Cardiac fibroblast (primary cell): ENCODE results near the gene OAT.

Experiments
- DNase-seq, 2 donors: peaks; one replicate each; pipeline versions ENCODE4 v3.0.0 to v3.0.0-alpha.2; 2010; ENCODE audit warnings: low read depth in 2 of 2
- H3K4me3 ChIP-seq, 2 donors: replicated peaks in 1 of 2; 1 replicate in 1 of 2; 2 replicates in 1 of 2; pipeline ENCODE4 v1.5.1; 2011; ENCODE audit warnings: low read depth in 2 of 2, low read length in 2 of 2, mild to moderate bottlenecking in 2 of 2, moderate library complexity in 1 of 2
- CTCF ChIP-seq: IDR thresholded peaks from one replicate; pipeline ENCODE4 v1.5.1; 2011; ENCODE audit warnings: low read depth, mild to moderate bottlenecking, low read length, inconsistent platforms

Gene OAT

GRCh38 chr10:124453960-124454610, 35.4 kb upstream of the OAT start:
- TF ChIP-seq CTCF: no peak
- no peak overlapping the region for H3K4me3 ChIP-seq
- no peak for DNase-seq

DNA sequence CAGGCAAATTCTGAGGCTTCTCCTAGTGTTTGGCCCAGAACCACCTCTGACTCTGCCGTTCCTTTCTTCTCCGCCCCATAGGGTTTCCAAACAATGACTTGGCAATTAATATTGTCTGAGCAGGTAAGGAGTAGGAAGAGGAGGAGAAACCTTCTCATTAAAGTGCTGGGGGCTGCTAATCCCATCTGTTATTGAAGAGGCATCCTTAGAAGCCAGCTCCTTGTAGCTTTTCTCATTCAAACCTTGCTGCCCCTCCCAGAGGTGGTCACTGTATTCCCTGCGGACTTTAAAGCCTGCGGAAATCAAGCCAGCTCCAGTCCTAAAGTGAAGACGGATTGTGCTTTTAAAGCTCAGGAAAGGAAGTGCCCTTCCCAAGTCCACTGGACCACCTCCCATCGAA, 32.6 kb upstream of the OAT start:
- no peak for DNase-seq
- TF ChIP-seq CTCF: no peak
- H3K4me3 ChIP-seq: no peak overlapping the region

- no peak overlapping the region for H3K4me3 ChIP-seq
- TF ChIP-seq CTCF: no peak
- no peak for DNase-seq
These were observed 32.0 kb upstream of the OAT start for GRCh38 chr10:124450783-124451057.

DNA sequence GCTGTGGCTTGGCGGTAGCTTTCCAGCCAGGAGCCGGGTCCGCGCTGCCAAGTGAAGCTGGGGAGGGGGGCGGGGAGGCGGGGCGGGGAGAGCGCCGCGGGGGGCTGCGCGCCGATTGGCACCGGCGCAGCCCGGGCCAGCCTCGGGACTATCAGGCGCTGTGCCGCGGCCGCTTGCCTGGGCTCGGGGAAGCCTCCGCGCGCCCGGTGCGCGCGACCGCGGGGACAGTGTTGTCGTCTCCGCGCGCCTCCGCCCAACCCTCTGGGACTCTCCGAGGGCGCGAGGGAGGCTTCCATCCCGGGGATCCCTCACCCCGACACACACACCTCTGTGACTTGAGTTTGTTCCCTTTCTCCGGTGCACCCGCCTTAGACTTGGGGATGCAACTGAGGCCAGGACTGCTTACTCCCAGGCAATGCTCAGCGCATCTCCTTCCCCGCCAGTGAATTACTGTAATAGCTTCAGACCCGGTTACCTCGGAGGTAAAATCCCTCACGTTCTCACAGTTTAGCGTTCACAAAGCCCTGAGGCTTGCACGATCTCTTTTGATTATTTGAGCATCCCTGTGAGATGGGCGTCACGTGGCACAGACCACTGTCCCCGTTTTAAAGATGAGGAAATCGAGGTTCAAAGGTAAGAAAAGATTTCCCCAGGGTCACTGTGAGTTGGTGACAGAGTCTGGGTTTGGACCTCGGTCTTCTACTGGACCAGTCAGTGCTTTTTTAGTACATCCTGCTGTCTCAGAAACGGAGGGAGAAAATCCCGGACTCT, 31.5 kb upstream of the OAT start, which contains the start of gene NKX1-2:
NKX1-2 (minus strand) TSS at position 24 of the 771 bp plus-strand sequence. CDS start 92 bp downstream, outside the sequence.
- TF ChIP-seq CTCF: no peak
- H3K4me3 ChIP-seq: no peak within 1 kb of the TSS
- no peak for DNase-seq

GRCh38 chr10:124449170-124450011, 30.7 kb upstream of the OAT start:
- TF ChIP-seq CTCF: no peak
- peak in 1 of 2 donors; percentile 11 for DNase-seq
- H3K4me3 ChIP-seq: no peak overlapping the region

DNA sequence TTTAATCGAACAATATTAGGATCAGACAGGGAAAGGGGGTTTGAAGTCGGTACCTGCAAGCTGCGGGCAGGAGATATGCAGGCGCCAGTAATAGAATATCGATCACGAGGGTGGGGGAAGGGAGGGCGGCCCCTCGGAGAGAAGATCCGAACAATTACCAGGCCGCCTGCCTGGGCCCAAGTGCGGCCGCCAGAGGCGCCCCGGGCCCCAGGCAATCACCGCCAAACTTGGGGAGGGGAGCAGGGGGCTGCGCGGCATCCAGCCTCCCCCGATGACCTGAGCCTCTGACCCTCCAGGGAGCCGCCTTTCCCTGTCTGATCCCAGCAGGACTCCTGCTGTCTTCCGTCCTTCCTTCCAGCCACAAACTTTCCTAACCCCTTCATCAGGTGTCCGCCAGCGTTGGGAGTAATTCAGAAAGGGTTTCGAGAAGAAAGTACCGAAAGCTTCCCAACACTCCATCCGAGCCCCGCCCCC, 30.0 kb upstream of the OAT start:
- H3K4me3 ChIP-seq: no peak overlapping the region

More for the DNA sequence above, 30.0 kb upstream of the OAT start:
- no peak for DNase-seq
- TF ChIP-seq CTCF: no peak
